ENCODE data around the gene ICOS. TPM values are rescaled to one million over a fixed set of nuclear protein-coding genes. Genes with fewer than 3 reads are reported as not detected.
"Not testable (repeated sequence)": the region's sequence is repeated elsewhere in the genome, so short reads cannot be mapped to it uniquely, and the experiment has no call there.

Gene ICOS
- polyA plus RNA-seq, 6 donors from 2014 or later: 0.18 to 0.32 TPM; not detected in 4

DNA sequence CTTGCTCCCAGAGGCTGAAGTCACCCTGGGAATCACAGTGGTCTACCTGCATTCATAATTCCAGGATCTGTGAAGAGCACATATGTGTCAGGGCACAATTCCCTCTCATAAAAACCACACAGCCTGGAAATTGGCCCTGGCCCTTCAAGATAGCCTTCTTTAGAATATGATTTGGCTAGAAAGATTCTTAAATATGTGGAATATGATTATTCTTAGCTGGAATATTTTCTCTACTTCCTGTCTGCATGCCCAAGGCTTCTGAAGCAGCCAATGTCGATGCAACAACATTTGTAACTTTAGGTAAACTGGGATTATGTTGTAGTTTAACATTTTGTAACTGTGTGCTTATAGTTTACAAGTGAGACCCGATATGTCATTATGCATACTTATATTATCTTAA is 24.2 kb downstream of the ICOS start:
- Mint-ChIP-seq H3K27me3 (peaks cover 5 to 36% (median 26%) of the 10 kb centered on the region in 3 donors), H3K9me3 (peaks cover 0 to 1% (median 0%) of the 10 kb centered on the region in 7 donors), H3K36me3 (no peaks in the 10 kb centered on the region), H3K27ac (no peak overlapping the region), H3K4me1 (no peaks in the 10 kb centered on the region), H3K4me3 (no peak overlapping the region)
- DNase-seq: no peak
- ATAC-seq (ENCODE audit: low read depth in 2 of 2): no peak

DNA sequence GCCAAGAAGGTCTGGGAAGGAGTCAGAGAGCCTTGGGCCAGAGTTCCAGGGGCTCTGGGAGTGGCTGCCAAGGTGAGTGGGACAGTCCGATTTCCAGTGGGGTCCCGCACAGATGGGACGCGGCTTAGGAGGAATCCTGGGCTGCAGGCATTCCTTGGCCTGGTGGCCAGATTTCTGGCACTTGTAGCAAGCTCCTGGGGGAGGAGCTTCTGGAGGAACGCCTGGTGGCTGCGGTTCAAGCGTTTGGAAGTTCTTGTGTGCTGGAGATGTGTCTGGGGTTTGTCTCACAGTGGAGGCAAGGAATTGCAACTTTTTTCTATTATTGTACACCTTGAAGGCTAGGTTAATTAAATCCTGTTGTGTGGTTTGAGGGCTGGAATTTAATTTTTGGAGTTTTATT is 28.6 kb downstream of the ICOS start:
- H3K36me3 Mint-ChIP-seq: not testable (repeated sequence)

DNA sequence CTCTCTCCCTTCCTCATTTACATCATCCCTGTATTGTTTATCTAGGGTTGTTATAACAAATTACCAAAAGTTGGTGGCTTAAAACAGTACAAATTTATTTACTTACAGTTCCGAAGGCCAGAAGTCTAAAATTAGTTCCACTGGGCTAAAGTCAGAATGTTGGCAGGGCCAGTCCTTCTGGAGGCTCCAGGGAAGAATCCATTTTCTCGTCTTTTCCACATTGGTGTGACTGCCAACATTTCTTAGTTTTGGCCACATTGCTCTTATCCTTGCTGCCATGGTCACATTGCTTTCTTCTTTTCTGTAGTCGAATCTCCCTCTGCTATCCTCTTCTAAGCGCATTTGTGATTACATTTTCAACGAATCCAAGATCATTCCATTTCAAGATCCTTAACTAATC is 34.7 kb downstream of the ICOS start:
- no peak for ATAC-seq (ENCODE audit: low read depth in 2 of 2)
- Mint-ChIP-seq H3K36me3 (no peaks in the 10 kb centered on the region), H3K9me3 (peaks cover 0 to 5% (median 2%) of the 10 kb centered on the region in 7 donors)

More for the DNA sequence above, 28.6 kb downstream of the ICOS start:
- not testable (repeated sequence) for H3K4me3 Mint-ChIP-seq; H3K9me3 Mint-ChIP-seq; H3K27ac Mint-ChIP-seq; DNase-seq; ATAC-seq (ENCODE audit: low read depth in 2 of 2); H3K4me1 Mint-ChIP-seq
- peaks cover 4 to 43% (median 40%) of the 10 kb centered on the region in 3 donors for H3K27me3 Mint-ChIP-seq

DNA sequence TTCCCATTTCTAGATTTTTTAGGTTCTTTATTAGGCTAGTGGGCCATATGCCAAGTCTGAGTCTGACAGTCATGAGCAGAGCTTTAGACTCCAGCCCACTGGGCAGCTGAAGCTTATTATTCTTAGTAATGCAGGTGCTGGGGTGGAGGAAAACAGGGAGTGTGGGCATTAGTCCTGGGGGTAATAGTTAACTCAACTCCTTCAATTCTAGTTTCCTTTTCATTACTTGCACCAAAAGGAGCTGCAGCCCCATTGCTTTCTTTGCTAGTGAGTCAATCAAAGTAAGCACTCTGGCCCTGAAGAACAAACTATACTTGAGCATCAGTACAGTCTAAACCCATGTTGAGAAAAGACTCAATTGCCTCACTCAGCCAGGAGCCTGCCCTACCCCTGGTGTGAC is 35.5 kb downstream of the ICOS start:
- Mint-ChIP-seq H3K27me3 (peaks cover 16 to 58% (median 55%) of the 10 kb centered on the region in 3 donors), H3K36me3 (no peaks in the 10 kb centered on the region), H3K9me3 (peaks cover 0 to 5% (median 2%) of the 10 kb centered on the region in 7 donors), H3K4me1 (no peaks in the 10 kb centered on the region), H3K27ac (no peak overlapping the region), H3K4me3 (no peak overlapping the region)
- ATAC-seq (ENCODE audit: low read depth in 2 of 2): no peak
- DNase-seq: no peak

More for the DNA sequence above, 34.7 kb downstream of the ICOS start:
- Mint-ChIP-seq H3K4me1 (no peaks in the 10 kb centered on the region), H3K27me3 (peaks cover 16 to 63% (median 61%) of the 10 kb centered on the region in 3 donors), H3K4me3 (no peak overlapping the region), H3K27ac (no peak overlapping the region)
- DNase-seq: no peak

DNA sequence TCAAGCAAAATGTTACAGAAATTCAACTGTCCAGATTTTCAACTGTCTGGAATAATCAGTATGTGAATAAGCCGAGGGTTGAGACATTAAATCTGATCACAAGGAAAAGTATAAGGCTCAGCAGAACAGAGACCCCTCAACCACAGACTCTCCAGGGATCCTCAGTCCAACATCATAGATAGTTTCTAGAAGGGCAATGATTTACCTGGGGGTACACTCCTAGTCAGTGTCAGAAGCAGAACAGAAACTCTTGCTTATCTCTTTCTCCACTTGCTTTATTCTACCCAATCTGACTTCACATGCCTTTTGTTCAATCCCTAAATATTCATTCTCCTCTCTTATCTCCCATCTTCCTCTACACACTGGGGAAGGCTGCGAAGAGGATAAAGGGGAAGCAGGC is 36.4 kb downstream of the ICOS start:
- H3K36me3 Mint-ChIP-seq: no peaks in the 10 kb centered on the region
- H3K27ac Mint-ChIP-seq: no peak overlapping the region
- no peaks in the 10 kb centered on the region for H3K4me1 Mint-ChIP-seq

DNA sequence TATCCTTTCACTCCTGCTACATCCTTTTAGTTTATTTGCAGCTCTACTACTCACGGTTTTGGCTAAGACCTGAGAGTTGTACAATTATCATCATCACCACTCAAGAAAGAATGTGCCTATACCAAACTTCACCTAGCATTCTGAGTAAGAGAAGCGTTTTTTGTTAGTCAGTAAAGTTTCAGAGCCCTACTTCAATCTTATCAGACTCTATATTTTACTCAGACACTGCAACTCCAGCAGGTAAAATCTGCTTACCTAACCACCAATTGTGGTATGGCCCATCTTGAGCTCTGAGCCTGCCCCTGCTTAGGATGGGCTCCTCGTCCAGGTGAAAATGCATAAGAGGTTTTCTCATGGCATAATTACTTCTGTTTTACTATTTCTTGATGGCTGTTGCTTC is 37.1 kb downstream of the ICOS start:
- H3K4me1 Mint-ChIP-seq: no peaks in the 10 kb centered on the region
- peaks cover 16 to 55% (median 50%) of the 10 kb centered on the region in 3 donors for H3K27me3 Mint-ChIP-seq
- ATAC-seq (ENCODE audit: low read depth in 2 of 2) (no peak), DNase-seq (no peak)
- peaks cover 0 to 5% (median 2%) of the 10 kb centered on the region in 7 donors for H3K9me3 Mint-ChIP-seq
- H3K36me3 Mint-ChIP-seq: no peaks in the 10 kb centered on the region
- no peak overlapping the region for H3K4me3 Mint-ChIP-seq
- H3K27ac Mint-ChIP-seq: no peak overlapping the region

More for the DNA sequence above, 36.4 kb downstream of the ICOS start:
- Mint-ChIP-seq H3K4me3 (no peak overlapping the region), H3K9me3 (peaks cover 0 to 5% (median 2%) of the 10 kb centered on the region in 7 donors), H3K27me3 (peaks cover 16 to 58% (median 55%) of the 10 kb centered on the region in 3 donors)
- no peak for ATAC-seq (ENCODE audit: low read depth in 2 of 2)
- no peak for DNase-seq

DNA sequence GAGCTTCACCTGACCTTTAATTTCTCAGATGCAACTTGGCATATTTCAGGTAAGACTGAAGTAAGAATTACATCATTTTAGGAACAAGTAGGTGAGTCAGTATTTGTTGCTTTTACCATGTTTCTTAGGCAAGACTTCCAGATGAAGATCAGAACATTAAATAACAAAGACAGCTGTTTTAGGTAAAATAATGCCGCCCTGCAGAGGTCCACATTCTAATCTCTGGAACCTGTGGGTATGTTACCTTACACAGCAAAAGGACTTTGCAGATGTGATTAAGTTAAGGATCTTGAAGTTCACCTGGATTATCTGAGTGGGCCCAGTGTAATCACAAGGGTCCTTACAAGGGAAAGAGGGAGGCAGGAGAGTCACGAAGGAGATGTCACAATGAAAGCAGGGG is 39.3 kb downstream of the ICOS start:
- Mint-ChIP-seq H3K4me1 (no peaks in the 10 kb centered on the region), H3K27me3 (peaks cover 12 to 42% (median 34%) of the 10 kb centered on the region in 3 donors), H3K36me3 (no peaks in the 10 kb centered on the region), H3K9me3 (peaks cover 0 to 5% (median 2%) of the 10 kb centered on the region in 7 donors), H3K27ac (no peak overlapping the region), H3K4me3 (no peak overlapping the region)
- DNase-seq (no peak), ATAC-seq (ENCODE audit: low read depth in 2 of 2) (no peak)

DNA sequence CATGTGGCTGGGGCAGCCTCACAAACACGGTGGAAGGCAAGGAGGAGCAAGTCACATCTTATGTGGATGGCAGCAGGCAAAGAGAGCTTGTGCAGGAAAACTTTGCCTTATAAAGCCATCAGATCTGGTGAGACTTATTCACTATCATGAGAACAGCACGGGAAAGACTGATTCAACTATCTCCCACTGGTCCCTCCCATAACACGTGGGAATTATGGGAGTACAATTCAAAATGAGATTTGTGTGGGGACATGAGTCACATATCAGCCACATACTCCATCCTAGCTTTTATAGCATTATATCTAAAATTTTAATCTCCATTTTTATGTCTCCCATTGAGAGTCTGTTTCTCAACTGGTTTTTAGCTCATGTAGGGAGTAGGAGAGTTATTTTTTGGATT is 45.7 kb downstream of the ICOS start:
- H3K9me3 Mint-ChIP-seq: peaks cover 0 to 3% (median 0%) of the 10 kb centered on the region in 7 donors
- H3K27me3 Mint-ChIP-seq: peaks cover 0 to 9% (median 6%) of the 10 kb centered on the region in 3 donors
- DNase-seq: no peak
- H3K36me3 Mint-ChIP-seq: no peaks in the 10 kb centered on the region
- no peak overlapping the region for H3K27ac Mint-ChIP-seq
- no peak overlapping the region for H3K4me3 Mint-ChIP-seq
- no peak for ATAC-seq (ENCODE audit: low read depth in 2 of 2)
- H3K4me1 Mint-ChIP-seq: no peaks in the 10 kb centered on the region

DNA sequence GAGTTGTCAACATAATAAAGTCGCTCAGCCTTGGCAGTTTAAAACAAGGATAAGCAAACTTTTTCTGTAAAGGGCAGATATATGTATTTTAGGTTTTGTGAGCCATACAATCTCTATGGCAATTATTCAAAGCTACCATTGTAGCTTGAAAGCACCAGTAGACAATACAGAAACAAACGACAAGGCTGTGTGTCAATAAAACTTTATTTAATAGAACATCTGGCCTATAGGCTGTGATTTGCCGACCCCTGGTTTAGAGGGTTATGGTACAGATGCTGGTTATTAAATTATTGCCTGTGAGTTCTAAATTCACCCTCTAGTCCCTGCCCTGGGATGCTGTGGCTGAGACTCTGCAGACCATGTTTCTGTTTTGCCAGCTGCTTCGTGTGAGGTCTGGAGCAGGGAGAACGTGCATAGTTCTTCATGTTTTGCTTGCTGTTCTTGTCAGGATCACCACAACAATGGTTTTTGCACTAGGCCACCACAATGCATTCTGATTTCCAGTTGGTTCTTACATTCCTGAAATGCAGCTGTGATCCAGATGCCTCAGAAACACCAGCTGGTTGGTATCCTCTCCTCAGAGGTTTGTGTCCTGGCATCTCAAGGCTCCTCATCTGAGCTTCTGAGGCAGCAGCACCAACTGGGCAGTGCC is 46.6 kb downstream of the ICOS start:
- peaks cover 0 to 9% (median 6%) of the 10 kb centered on the region in 3 donors for H3K27me3 Mint-ChIP-seq
- H3K4me3 Mint-ChIP-seq: no peak overlapping the region
- H3K4me1 Mint-ChIP-seq: no peaks in the 10 kb centered on the region
- no peak for ATAC-seq (ENCODE audit: low read depth in 2 of 2)
- H3K27ac Mint-ChIP-seq: no peak overlapping the region
- peaks cover 0 to 3% (median 0%) of the 10 kb centered on the region in 7 donors for H3K9me3 Mint-ChIP-seq
- no peaks in the 10 kb centered on the region for H3K36me3 Mint-ChIP-seq
- DNase-seq: no peak

DNA sequence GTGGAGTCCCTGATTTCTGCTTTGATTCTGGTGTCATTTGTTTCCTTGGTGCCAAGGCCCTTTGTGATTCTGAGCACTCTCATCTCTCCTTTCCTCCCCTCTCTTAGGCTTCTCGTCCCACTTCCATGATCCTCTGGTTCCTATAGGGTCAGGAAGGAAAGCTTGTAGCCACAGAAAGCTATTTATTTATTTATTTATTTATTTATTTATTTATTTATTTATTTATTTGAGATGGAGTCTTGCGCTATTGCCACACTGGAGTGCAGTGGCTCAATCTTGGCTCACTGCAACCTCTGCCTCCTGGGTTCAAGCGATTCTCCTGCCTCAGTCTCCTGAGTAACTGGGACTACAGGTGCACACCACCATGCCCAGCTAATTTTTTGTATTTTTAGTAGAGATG is 49.4 kb downstream of the ICOS start:
- H3K4me1 Mint-ChIP-seq; H3K9me3 Mint-ChIP-seq; DNase-seq; H3K27ac Mint-ChIP-seq; H3K4me3 Mint-ChIP-seq; H3K36me3 Mint-ChIP-seq; H3K27me3 Mint-ChIP-seq; ATAC-seq (ENCODE audit: low read depth in 2 of 2): not testable (repeated sequence)

DNA sequence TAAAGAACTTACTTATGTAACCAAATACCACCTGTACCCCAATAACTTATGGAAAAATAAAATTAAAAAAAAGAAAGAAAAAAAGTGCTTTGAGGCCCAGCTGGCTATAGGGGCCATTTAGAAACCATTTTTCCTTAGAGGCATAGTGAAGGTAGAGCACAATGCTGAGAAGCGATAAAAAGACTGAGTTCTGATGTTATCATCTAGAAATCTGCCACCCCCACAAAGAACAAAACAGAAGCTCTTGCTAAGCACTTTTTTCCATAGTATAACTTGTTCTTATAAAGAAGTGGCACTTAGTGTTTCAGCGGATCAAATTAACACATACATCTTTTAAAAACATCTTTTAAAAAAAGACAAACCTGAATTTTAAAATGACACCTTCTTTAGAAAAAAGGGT is 51.4 kb downstream of the ICOS start:
- no peak overlapping the region for H3K4me3 Mint-ChIP-seq
- DNase-seq: no peak

DNA sequence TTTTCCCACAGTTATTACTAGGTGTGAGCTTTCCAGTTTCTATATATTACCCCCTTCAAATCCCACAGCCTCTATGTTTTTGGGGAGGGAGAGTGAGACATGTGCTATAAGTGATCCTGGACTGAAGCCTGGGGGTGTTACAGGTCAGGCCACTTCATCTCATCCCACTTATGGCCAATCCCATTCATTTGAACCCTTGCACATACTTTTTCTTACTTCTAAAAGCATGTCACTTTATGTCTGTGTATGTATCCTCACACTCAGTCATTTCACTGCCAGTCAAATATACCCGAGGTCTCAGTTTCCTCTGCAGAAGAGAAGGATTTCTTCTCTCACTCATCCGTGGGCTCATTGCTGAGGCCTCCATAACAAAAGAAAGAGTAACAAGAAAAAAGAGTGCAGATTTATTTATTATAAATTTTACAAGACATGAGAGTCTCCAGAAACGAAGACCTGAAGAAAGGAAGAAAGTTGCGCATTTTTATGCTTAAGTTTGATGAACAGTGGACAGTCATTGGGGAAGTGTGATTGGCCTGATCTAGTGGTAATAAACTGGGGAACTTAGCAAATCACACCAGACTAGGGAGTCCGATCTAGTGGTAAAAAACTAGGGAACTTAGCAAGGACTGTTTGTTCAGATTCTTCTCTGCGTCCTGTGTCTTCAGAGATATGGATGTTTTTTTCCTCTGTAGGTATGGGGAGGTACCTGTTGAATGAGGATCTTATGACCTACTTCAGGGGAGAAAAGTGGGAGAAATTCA is 52.1 kb downstream of the ICOS start:
- Mint-ChIP-seq H3K36me3 (no peaks in the 10 kb centered on the region), H3K27ac (no peak overlapping the region), H3K27me3 (no peaks in the 10 kb centered on the region), H3K9me3 (peaks cover 0 to 1% (median 0%) of the 10 kb centered on the region in 7 donors), H3K4me3 (no peak overlapping the region), H3K4me1 (no peaks in the 10 kb centered on the region)
- DNase-seq: no peak
- ATAC-seq (ENCODE audit: low read depth in 2 of 2): no peak

More for the DNA sequence above, 51.4 kb downstream of the ICOS start:
- Mint-ChIP-seq H3K27ac (no peak overlapping the region), H3K36me3 (no peaks in the 10 kb centered on the region), H3K4me1 (no peaks in the 10 kb centered on the region), H3K27me3 (no peaks in the 10 kb centered on the region), H3K9me3 (peaks cover 0 to 1% (median 0%) of the 10 kb centered on the region in 7 donors)
- ATAC-seq (ENCODE audit: low read depth in 2 of 2): no peak

DNA sequence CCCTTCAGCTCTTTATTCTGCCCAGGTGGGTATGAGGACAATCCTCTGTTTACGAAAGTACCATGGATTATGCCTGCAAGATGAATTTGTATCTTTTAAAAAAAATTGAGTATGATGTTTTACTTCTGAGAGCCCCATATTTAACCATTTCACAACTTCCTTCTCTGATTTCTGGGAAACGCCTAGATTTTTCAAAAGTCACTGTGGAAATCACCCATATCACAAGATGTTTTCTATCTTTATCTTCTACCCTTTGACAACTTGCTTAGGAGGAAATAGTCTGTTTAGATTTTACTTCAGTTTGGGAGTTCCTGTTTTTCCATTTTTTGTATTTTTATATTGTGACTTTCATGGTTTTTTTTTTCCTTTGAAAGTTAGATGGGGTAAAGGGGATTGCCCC is 53.0 kb downstream of the ICOS start:
- Mint-ChIP-seq H3K4me3 (no peak overlapping the region), H3K9me3 (peaks cover 0 to 1% (median 0%) of the 10 kb centered on the region in 7 donors), H3K27me3 (no peaks in the 10 kb centered on the region), H3K4me1 (no peaks in the 10 kb centered on the region), H3K36me3 (no peaks in the 10 kb centered on the region), H3K27ac (no peak overlapping the region)
- ATAC-seq (ENCODE audit: low read depth in 2 of 2) (no peak), DNase-seq (no peak)

DNA sequence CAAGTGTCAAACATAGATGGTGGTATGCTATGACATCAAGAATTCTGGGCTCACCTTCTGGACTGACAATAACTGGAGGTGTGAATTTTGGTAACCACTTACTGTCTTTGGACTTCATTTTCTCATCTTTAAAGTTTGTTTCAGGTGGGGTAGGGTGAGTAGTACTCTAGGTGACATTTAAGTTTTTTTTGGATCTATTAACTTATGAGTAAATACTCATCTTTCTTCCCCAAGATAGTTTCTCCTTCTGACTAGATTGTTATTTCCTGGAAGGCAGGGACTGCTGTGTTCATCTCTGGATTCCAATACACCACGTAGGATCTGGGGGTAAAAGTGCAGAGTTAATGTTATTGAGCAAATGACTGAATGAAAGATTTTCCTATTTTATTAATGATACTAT is 55.9 kb downstream of the ICOS start:
- H3K27me3 Mint-ChIP-seq: no peaks in the 10 kb centered on the region
- H3K9me3 Mint-ChIP-seq: peaks cover 0 to 1% (median 0%) of the 10 kb centered on the region in 7 donors
- DNase-seq (no peak), ATAC-seq (ENCODE audit: low read depth in 2 of 2) (no peak)
- no peak overlapping the region for H3K27ac Mint-ChIP-seq
- no peaks in the 10 kb centered on the region for H3K4me1 Mint-ChIP-seq
- no peaks in the 10 kb centered on the region for H3K36me3 Mint-ChIP-seq
- H3K4me3 Mint-ChIP-seq: no peak overlapping the region
